GM12891 (cell line): ENCODE data around the gene RBMY1A1. TPM values are rescaled to one million over a fixed set of nuclear protein-coding genes. Genes with fewer than 3 reads are reported as not detected.
A peak's percentile ranks its signal among the peaks of the same experiment; 100 is the strongest.
"Not testable (repeated sequence)": the region's sequence is repeated elsewhere in the genome, so short reads cannot be mapped to it uniquely, and the experiment has no call there.

Source experiments
- DNase-seq: peaks from one replicate; pipeline ENCODE4 v3.0.0; 2011; ENCODE audit warnings: low spot score; ENCODE audit not compliant: insufficient read length
- FAIRE-seq: peaks from 2 replicates; lab custom pipeline; 2011; peaks lifted over from hg19 to GRCh38; lab: Jason Lieb, UNC
- PAX5 ChIP-seq: IDR thresholded peaks from 2 replicates; pipeline ENCODE4 v1.6.1; 2011; ENCODE audit warnings: low read length, moderate library complexity, mild to moderate bottlenecking; ENCODE audit not compliant: insufficient read depth, severe bottlenecking
- POLR2A ChIP-seq: IDR thresholded peaks from 2 replicates; pipeline ENCODE4 v1.6.1; 2011; ENCODE audit warnings: low read depth, low read length, control low read depth
- POLR2AphosphoS5 ChIP-seq: IDR thresholded peaks from 2 replicates; pipeline ENCODE4 v1.6.1; 2011; ENCODE audit warnings: low read depth, low read length, control low read depth
- POU2F2 ChIP-seq: IDR thresholded peaks from 2 replicates; pipeline ENCODE4 v1.6.1; 2011; ENCODE audit warnings: low read depth, mild to moderate bottlenecking, control low read depth, low read length, moderate library complexity
- SPI1 ChIP-seq: IDR thresholded peaks from 2 replicates; pipeline ENCODE4 v1.6.1; 2011; ENCODE audit warnings: low read depth, low read length, control low read depth
- TAF1 ChIP-seq: IDR thresholded peaks from 2 replicates; pipeline ENCODE4 v1.6.1; 2011; ENCODE audit warnings: low read depth, low read length, control low read depth
- polyA plus RNA-seq: library from polyadenylated mRNA; unstranded; fragments of >200 nt; gene quantifications from one replicate; pipeline ENCODE4 v1.2.1, GENCODE V29; 2012; ENCODE audit warnings: low read depth, missing spikeins, inconsistent platforms; ENCODE audit not compliant: missing spikeins

The RBMY1A1 gene
- not detected for polyA plus RNA-seq

GRCh38 chrY:21534579-21534978, at the start of gene RBMY1A1:
Gene RBMY1A1, plus strand, starts transcription at chrY:21534879. Its CDS starts 2,013 bp downstream, at chrY:21536892.
- DNase-seq, FAIRE-seq: not testable (repeated sequence)

DNA sequence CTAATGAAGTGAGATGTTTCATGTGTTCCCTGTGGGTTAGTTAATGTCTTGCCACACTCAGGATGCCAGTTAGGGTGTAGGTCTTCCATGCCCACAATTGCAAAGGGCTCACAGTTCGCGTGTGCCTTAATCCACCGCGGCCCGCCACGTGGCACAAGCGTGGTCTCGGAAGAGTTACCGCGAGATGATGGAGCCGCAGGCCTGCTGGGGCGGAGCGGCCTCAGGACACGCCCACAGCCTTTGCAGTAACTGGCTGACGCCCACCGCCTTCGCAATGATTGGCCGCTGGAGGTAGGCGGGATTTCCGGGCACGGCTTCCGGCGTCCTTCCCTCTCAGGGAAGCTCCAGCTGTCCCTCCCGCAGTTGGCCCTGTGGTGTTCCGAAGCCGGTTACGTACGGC, 23.6 kb upstream of the RBMY1A1 start, which contains the start of gene RBMY1B:
Gene RBMY1B (plus strand): TSS at position 301 of the 400 bp plus-strand sequence. CDS start 2,013 bp downstream, outside the sequence.
- not testable (repeated sequence) for FAIRE-seq, DNase-seq

DNA sequence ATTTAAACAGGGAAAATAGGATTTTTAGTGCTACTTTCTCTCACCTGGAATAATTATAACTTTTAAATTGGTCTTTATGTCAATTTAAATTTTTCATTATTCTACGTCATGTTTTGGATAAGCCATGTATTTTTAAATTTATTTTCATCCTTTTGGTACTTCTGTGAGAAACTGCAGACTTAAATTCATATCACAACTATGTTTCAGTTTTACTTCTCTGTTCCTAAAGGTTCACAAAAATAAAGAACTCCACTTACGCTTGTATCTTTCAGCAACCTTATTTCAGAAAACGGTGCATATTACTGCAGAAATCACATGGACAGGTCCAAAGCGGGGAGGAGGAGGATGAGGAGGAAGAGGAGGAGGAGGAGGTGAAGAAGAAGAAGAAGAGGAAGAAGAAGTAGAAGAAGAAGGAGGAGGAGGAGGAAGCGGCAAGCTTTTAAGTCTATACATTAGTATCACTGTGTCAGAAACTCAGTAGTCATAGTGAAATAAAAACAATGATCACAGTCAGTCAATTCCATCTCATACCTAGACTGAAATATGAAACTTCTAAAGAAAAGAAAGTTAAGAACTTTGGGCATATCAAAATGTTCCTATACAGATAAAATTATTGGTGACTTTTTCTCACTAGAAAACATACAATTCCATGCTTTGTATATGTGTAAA, 24.8 kb downstream of the RBMY1A1 start:
- DNase-seq, result not testable (repeated sequence)
- peak; percentile 40 for FAIRE-seq

DNA sequence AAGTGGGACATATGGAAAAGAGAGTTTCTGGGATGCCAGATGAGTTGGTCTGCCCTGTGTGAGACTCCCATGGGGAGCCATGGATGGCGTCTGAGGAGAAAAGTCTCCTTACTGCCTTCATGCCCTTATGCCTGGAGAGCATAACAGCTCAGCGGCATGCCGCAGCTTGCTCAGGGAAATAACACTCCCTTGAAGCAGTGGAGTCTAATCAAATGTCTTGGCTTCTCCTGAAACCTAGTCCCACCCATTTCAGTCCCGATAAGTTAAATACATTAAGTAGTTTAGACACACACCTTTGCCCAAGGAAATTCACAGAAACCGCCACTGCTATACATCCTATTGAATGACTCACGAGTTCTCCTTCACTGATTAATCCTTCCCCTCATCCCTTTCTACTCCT, 50.8 kb downstream of the RBMY1A1 start:
- TF ChIP-seq PAX5 (no peak), SPI1 (no peak), POU2F2 (no peak), TAF1 (no peak), POLR2AphosphoS5 (no peak), POLR2A (no peak)
- no peak for DNase-seq
- no peak for FAIRE-seq

GRCh38 chrY:21586454-21586853, 51.8 kb downstream of the RBMY1A1 start:
- not testable (repeated sequence) for FAIRE-seq, DNase-seq

DNA sequence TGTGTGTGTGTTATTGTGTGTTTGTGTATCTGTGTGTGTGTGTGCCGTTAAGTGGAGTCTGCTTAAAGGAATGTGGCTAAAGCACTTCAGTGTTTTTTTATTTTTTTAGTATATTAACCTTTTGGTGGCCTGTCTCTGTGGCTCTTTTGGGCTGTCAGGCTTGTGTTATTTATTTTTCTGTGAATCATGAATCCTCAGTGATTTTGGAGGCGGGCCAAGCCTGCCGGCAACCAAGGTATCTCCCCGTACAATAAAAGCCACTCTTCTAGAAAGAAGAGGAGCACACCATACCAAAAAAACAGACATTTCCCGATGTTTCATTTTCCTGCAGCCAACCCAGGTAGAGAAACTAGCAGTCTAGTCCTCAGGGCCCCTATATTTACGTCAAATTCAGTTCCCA, 57.4 kb downstream of the RBMY1A1 start:
- FAIRE-seq (no peak), DNase-seq (no peak)
- TF ChIP-seq POLR2AphosphoS5 (no peak), PAX5 (no peak), POU2F2 (no peak), TAF1 (no peak), SPI1 (no peak), POLR2A (no peak)

- not testable (repeated sequence) for FAIRE-seq, DNase-seq
Measured at GRCh38 chrY:21596287-21596686, 61.6 kb downstream of the RBMY1A1 start.
